Adrenal gland (tissue), 5 donors: ENCODE data around the gene ZYG11B.

ENCODE experiments used
- CTCF ChIP-seq, 6 experiments: fragments of 450-650 bp in 4 of 6; fragments of 200-600 bp in 2 of 6; sonication (generic) in 1 of 6; IDR thresholded peaks; 1 replicate in 5 of 6; 2 replicates in 1 of 6; pipeline versions ENCODE4 v1.5.1 to v1.8.0; 2016 to 2021; ENCODE audit warnings: antibody characterized with exemption in 6 of 6, mild to moderate bottlenecking in 2 of 6, moderate library complexity in 1 of 6
- POLR2A ChIP-seq, 2 donors: fragments of 450-650 bp; IDR thresholded peaks; one replicate each; pipeline ENCODE4 v1.6.1; 2017; ENCODE audit warnings: antibody characterized with exemption in 2 of 2, mild to moderate bottlenecking in 2 of 2, moderate library complexity in 1 of 2
- donor health status: DM: no; HTN: no; CAD: no.

- no peak for TF ChIP-seq POLR2A (IDR thresholded peaks at IDR 0.05)
- no peak for TF ChIP-seq CTCF (IDR thresholded peaks at IDR 0.05)
These were observed 26.9 kb downstream of the ZYG11B start for GRCh38 chr1:52753169-52753568.
